ENCODE data around the gene PYGB.
A peak's percentile ranks its signal among the peaks of the same experiment; 100 is the strongest.

PYGB gene

DNA sequence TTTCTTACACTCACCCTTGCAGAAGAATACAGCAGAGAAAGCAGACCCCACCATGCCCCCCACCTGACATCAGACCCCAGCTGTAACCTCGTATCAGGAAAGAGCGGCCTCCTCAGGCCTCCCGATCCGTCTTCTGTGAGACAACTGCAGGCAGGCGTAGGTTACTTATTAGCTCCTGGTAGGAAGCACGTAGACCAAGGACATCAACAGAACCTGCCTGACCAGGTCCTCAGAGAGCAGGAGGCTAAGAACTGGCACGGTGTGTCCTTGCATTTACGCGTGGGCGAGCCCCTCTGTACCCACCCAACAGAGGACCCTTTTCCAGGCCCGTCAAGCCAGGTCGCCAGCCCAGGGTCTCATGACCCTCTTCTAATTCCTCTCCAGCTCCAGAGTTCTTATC is 91.7 kb downstream of the PYGB start:
- TF ChIP-seq, protein P1, sequence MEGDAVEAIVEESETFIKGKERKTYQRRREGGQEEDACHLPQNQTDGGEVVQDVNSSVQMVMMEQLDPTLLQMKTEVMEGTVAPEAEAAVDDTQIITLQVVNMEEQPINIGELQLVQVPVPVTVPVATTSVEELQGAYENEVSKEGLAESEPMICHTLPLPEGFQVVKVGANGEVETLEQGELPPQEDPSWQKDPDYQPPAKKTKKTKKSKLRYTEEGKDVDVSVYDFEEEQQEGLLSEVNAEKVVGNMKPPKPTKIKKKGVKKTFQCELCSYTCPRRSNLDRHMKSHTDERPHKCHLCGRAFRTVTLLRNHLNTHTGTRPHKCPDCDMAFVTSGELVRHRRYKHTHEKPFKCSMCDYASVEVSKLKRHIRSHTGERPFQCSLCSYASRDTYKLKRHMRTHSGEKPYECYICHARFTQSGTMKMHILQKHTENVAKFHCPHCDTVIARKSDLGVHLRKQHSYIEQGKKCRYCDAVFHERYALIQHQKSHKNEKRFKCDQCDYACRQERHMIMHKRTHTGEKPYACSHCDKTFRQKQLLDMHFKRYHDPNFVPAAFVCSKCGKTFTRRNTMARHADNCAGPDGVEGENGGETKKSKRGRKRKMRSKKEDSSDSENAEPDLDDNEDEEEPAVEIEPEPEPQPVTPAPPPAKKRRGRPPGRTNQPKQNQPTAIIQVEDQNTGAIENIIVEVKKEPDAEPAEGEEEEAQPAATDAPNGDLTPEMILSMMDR (IDR thresholded peaks at IDR 0.05; ENCODE audit: low read depth, low read length): no peak
- in situ Hi-C loops (cut with HindIII; ENCODE audit: low sequenced_read_pairs): no loop called here
- DNase-seq (ENCODE audit: low read depth, low spot score): no peak
- H3K4me3 ChIP-seq (ENCODE audit: low read depth, low read length): no peak overlapping the region

DNA sequence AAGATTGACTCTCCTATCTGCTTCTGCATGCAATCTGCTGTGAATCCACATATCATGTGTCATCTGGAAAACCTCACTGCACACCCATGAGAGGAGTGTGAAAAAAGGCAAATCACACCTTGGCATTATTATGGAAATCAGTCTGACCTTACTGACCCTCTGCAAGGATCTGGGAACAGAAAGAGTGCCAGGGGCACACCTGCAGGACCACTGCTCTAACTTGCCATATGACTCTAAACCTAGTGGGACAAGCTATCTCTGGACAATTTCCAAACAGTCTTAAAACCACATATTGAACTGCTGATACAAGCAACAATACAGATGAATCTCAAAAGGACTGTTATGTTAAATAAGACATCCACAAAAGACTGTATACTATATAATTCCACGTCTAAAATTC is 92.5 kb downstream of the PYGB start:
- TF ChIP-seq, protein P1 (IDR thresholded peaks at IDR 0.05; ENCODE audit: low read depth, low read length): no peak
- in situ Hi-C loops (cut with HindIII; ENCODE audit: low sequenced_read_pairs): no loop called here
- DNase-seq (ENCODE audit: low read depth, low spot score): no peak
- no peak overlapping the region for H3K4me3 ChIP-seq (ENCODE audit: low read depth, low read length)

DNA sequence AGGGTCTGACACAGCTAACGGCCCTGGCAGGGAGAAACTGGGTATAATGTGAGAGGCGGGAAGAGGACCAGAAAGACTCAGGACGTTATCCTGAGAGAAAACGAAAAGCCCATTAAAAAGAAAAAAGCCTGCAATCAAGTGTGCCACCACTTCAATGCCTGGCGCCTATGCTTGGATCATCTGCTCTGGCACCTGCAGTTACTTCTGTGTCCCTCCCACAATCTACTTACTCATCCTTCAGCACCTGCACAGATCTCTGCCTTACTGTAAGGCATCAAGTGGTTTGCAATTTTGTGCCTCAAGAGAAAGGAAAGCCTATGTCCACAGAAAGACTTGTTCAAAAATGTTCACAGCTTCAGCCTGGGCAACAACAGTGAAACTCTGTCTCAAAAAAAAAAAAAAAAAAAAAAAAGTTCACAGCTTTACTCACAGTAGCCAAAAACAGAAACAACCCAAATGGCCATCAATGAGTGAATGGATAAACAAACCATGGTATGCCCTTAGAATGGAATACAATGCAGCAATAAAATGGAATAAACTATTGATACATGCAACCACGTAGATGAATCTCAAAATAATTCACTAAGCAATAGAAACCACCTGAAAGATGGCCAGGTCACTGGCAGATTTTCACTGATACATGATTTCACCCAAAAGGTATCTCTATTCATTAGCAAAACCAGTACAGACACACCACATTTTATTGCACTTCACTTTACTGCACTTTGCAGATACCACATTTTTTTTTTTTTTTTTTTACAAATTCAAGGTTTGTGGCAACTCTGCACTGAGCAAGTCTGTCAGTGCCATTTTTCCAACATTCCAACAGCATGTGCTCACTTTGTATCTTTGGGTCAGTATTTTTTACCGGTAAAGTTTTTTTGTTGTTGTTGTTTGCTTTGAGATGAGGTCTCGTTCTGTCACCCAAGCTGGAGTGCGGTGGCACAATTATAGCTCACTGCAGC is 94.1 kb downstream of the PYGB start:
- in situ Hi-C loops (cut with HindIII; ENCODE audit: low sequenced_read_pairs): no loop called here
- peak; percentile 43 for DNase-seq (ENCODE audit: low read depth, low spot score)
- TF ChIP-seq, protein P1 (IDR thresholded peaks at IDR 0.05; ENCODE audit: low read depth, low read length): no peak
- H3K4me3 ChIP-seq (ENCODE audit: low read depth, low read length): no peak overlapping the region

DNA sequence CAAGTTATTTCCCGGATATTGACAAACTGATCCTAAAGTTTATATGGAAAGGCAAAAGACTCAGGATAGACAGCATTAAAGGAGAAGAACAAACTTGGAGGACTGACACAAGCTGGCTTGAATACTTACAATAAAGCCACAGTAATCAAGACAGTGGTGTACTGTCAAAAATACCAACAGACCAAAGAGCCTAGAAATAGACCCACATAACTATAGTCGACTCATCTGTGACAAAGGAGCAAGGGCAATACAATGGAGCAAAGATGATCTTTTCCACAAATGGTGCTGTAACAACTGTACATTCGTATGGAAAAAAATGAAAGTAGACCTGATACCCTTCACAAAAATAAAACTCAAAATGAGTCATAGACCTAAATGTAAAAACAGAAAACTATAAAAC is 96.7 kb downstream of the PYGB start:
- DNase-seq (ENCODE audit: low read depth, low spot score): no peak
- no peak overlapping the region for H3K4me3 ChIP-seq (ENCODE audit: low read depth, low read length)
- in situ Hi-C loops (cut with HindIII; ENCODE audit: low sequenced_read_pairs): no loop called here
- TF ChIP-seq, protein P1 (IDR thresholded peaks at IDR 0.05; ENCODE audit: low read depth, low read length): no peak

DNA sequence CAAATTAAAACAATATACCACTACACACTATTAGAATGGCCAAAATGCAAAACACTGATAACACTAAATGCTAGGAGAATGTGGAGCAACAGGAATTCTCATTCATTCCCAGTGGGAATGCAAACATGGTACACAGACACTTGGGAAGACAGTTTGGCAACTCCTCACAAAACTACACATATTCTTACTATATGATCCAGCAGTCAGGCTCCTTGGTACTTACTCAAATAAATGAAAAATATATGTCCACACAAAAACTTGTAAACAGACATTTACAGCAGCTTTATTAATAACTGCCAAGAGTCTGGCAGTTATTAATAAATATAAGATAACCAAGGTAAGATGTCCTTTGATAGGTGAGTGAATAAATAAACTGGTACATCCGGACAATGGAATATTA is 97.8 kb downstream of the PYGB start:
- in situ Hi-C loops (cut with HindIII; ENCODE audit: low sequenced_read_pairs): no loop called here
- H3K4me3 ChIP-seq (ENCODE audit: low read depth, low read length): no peak overlapping the region
- no peak for DNase-seq (ENCODE audit: low read depth, low spot score)
- TF ChIP-seq, protein P1 (IDR thresholded peaks at IDR 0.05; ENCODE audit: low read depth, low read length): no peak

DNA sequence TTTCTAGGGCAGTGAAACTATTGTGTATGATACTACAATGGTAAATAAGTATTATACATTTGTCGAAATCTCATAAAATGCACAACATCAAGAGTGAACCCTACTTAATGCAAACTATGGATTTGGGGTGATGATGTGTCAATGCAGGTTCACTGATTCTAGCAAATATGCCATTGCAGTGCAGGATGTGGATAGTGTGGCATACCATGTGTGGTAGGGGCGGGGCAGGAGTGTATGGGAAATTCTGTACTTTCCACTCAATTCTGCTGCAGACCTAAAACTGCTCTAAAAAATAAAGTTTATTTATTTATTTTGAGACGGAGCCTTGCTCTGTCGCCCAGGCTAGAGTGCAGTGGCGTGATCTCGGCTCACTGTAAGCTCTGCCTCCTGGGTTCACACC is 98.5 kb downstream of the PYGB start:
- no peak for DNase-seq (ENCODE audit: low read depth, low spot score)
- TF ChIP-seq, protein P1 (IDR thresholded peaks at IDR 0.05; ENCODE audit: low read depth, low read length): no peak
- no peak overlapping the region for H3K4me3 ChIP-seq (ENCODE audit: low read depth, low read length)
- in situ Hi-C loops (cut with HindIII; ENCODE audit: low sequenced_read_pairs): no loop called here

Measured in astrocyte of the spinal cord (primary cell).